ENCODE data around the gene RAP1GAP2.

GRCh38 chr17:3027786-3028532 lies 231.7 kb downstream of the RAP1GAP2 start:
- TF ChIP-seq CTCF (IDR thresholded peaks at IDR 0.05) = no peak
- TF ChIP-seq POLR2A (IDR thresholded peaks at IDR 0.05; ENCODE audit: low read depth) = no peak
- TF ChIP-seq EP300 (IDR thresholded peaks at IDR 0.05) = no peak

All from esophagus muscularis mucosa (tissue), 4 donors.